ENCODE data around the gene TTLL11.
A peak's percentile ranks its signal among the peaks of the same experiment; 100 is the strongest.

Gene TTLL11

DNA sequence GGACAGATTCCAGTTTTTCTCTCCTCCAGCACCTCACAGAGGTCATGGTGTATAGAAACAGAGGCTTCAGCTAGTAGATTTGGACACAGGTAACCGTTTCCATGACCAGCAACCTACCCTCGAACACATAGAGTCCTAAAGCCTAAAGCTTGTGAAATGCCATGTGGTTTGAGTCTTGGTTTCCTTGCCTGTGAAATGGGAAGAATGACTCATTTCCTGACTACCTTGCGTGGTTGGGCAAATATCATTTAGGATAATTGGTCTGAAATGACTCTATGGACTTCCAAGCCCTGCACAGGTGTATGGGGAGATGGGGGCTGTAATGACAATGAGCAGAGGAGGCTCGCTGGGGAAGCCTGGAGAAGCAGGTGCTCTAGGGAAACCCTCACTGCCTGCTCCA is 134.6 kb downstream of the TTLL11 start:
- TF ChIP-seq, protein P1, sequence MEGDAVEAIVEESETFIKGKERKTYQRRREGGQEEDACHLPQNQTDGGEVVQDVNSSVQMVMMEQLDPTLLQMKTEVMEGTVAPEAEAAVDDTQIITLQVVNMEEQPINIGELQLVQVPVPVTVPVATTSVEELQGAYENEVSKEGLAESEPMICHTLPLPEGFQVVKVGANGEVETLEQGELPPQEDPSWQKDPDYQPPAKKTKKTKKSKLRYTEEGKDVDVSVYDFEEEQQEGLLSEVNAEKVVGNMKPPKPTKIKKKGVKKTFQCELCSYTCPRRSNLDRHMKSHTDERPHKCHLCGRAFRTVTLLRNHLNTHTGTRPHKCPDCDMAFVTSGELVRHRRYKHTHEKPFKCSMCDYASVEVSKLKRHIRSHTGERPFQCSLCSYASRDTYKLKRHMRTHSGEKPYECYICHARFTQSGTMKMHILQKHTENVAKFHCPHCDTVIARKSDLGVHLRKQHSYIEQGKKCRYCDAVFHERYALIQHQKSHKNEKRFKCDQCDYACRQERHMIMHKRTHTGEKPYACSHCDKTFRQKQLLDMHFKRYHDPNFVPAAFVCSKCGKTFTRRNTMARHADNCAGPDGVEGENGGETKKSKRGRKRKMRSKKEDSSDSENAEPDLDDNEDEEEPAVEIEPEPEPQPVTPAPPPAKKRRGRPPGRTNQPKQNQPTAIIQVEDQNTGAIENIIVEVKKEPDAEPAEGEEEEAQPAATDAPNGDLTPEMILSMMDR (conservative IDR thresholded peaks at IDR 0.05; ENCODE audit: low read depth, low read length), result no peak
- no peak for DNase-seq (ENCODE audit: low read depth)
- no peak overlapping the region for H3K4me3 ChIP-seq (ENCODE audit: low read depth, low read length)

DNA sequence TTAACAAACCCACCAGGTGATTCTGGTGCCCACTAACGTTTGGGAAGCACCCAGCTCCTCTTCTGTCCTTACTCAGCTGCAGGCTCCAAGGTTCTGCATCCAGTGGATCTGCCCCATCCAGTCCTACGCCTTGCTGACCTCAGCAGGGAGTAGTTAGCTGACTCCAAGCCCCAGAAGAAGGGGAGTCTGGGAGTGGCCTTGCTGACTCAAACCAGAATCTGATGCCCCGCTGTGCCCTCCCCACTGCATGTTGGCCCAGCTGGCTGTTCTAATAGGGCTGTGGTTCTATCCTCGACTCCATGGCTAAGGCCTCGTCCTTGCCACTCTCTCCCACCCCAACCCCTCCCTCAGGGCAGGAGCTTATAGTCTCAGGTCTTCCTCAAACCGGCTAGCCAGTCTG is 136.3 kb downstream of the TTLL11 start:
- DNase-seq (ENCODE audit: low read depth), result peak; percentile 30
- TF ChIP-seq, protein P1 (conservative IDR thresholded peaks at IDR 0.05; ENCODE audit: low read depth, low read length), result no peak
- no peak overlapping the region for H3K4me3 ChIP-seq (ENCODE audit: low read depth, low read length)

DNA sequence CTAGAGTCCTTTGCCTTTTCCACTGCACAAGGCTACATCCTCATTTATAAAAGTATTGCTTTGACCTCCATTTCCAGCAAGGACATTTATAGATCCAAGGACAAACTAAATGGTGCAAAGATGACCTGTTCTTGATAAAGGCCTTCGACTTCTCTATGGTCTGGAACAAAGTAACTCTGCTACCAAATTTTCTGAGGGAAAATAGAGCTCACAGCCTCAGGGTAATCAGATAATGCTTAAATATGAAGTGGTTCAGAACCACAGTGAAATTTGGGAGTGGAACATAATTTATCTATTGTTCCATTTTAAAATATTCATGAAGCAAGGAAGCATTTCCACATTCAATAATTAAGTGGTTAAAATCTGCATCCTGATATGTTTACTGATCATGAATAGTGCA is 137.5 kb downstream of the TTLL11 start:
- no peak for DNase-seq (ENCODE audit: low read depth)
- no peak overlapping the region for H3K4me3 ChIP-seq (ENCODE audit: low read depth, low read length)
- TF ChIP-seq, protein P1 (conservative IDR thresholded peaks at IDR 0.05; ENCODE audit: low read depth, low read length), result no peak

DNA sequence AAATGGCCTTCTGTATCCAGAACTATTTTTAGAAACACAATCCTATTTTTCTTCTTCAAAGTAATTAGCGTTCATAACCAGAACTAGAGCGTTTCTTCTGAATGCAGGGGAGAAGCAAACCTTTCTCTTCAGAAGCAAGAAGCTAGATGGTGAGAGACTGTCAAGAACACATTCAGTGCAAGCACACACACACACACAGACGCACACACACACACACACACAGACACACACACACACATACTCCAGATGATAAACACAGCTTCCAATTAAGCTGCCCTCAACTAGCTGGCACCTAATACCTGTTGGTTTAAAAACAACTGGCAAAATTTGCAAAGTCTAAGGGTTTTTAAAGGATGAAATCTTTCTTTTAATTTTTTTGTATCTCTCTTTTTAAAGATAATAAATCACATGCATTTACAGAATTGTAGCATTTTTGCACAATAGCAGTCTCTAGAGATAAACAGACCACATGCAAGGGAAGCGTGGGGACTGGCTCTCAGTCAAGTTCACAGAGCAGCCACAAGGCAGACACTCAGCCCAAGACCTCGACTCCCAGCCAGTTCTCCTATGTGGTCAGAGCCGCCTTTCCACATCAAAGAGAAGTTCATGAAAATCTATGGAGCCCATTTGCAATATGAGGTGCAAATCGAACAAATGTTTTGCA is 138.5 kb downstream of the TTLL11 start:
- H3K4me3 ChIP-seq (ENCODE audit: low read depth, low read length), result no peak overlapping the region
- TF ChIP-seq, protein P1 (conservative IDR thresholded peaks at IDR 0.05; ENCODE audit: low read depth, low read length), result peak; percentile 16
- DNase-seq (ENCODE audit: low read depth), result peak; percentile 94

DNA sequence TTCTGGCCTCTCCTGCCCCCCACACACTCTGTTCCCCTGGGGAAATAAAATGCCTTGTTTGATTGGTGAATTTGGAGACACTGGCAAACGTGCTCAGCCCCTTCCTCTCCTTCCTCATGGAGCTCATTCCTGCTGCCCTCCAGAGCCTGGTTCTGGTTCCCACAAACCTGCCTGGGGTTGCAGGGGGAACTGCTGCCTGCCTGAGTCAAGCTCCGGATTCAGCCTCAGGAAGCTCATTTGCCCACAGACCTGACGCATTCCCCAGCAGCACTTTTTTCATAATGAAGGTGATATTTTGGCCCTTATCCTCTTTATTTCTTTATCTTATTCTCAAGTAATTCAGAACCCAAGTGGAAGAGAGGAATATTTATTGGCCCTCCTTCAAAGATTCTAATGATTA is 140.5 kb downstream of the TTLL11 start:
- TF ChIP-seq, protein P1 (conservative IDR thresholded peaks at IDR 0.05; ENCODE audit: low read depth, low read length), result no peak
- H3K4me3 ChIP-seq (ENCODE audit: low read depth, low read length), result no peak overlapping the region
- DNase-seq (ENCODE audit: low read depth), result no peak

DNA sequence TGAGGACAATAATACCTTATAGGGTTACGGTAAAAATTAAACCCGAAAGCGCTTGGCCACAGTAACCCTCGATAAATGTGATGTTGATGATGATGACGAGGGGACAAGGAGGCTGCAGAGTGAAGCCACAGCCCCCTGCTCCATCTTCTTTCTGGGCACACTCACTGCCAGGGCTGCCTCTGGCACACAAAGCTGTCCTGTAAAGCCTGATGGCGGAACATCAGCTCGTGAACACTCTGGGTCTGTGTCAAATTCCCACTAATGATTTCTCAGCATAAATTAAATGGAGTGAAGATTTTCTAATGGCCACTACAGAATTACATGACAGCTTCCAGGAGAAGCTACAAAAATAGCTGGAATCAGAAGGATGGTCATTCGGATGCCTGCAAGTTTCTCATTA is 142.2 kb downstream of the TTLL11 start:
- no peak overlapping the region for H3K4me3 ChIP-seq (ENCODE audit: low read depth, low read length)
- TF ChIP-seq, protein P1 (conservative IDR thresholded peaks at IDR 0.05; ENCODE audit: low read depth, low read length), result no peak
- DNase-seq (ENCODE audit: low read depth), result no peak

DNA sequence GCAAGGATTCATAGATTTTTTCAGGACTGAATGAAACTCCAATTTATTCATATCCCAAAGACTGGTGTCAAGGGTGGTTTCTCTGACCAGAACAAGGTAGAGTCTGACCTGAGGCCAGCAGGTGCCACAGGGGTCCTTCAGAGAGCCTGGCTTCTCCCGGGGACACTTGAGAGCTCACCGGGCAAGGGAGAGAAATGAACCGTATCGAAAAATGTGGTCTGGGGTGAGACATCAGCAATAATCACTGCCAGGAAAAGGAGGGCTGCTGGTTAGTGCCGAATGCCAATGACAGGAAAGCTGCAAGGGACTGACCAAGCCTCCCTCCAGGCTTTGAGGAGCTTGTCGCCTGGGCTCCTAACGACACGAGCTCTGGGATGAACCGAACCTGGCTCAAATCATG is 142.7 kb downstream of the TTLL11 start:
- no peak for DNase-seq (ENCODE audit: low read depth)
- H3K4me3 ChIP-seq (ENCODE audit: low read depth, low read length), result no peak overlapping the region
- TF ChIP-seq, protein P1 (conservative IDR thresholded peaks at IDR 0.05; ENCODE audit: low read depth, low read length), result no peak
